Esophagus mucosa (tissue), 1 donor: ENCODE data around the gene MYL4. TPM values are rescaled to one million over a fixed set of nuclear protein-coding genes. Genes with fewer than 3 reads are reported as not detected.
A peak's percentile ranks its signal among the peaks of the same experiment; 100 is the strongest.
"Not testable (repeated sequence)": the region's sequence is repeated elsewhere in the genome, so short reads cannot be mapped to it uniquely, and the experiment has no call there.

ENCODE experiments used
- ATAC-seq: fragments of 200-7000 bp; cut with Tn5 transposase; one replicate; pipeline ENCODE4 v1.9.1; 2020
- total RNA-seq: library from RNA; stranded (reverse); gene quantifications from one replicate; pipeline ENCODE4 v1.2.4, GENCODE V29; 2023
- donor health status: DM: yes; HTN: yes; CAD: no.

Gene MYL4
- total RNA-seq, 1 donor from 2014 or later: not detected

- no peak for ATAC-seq
Measured at GRCh38 chr17:47243737-47244598, 34.8 kb downstream of the MYL4 start.

GRCh38 chr17:47244697-47245096 is 35.5 kb downstream of the MYL4 start:
- ATAC-seq: no peak

- ATAC-seq: no peak
Measured at GRCh38 chr17:47246120-47246519, 37.0 kb downstream of the MYL4 start.

- ATAC-seq: no peak
Measured at GRCh38 chr17:47250855-47251254, 41.7 kb downstream of the MYL4 start.

GRCh38 chr17:47251421-47251940 is 42.3 kb downstream of the MYL4 start:
- ATAC-seq: no peak

- ATAC-seq: no peak
Measured at GRCh38 chr17:47252209-47252608, 43.1 kb downstream of the MYL4 start.

GRCh38 chr17:47252766-47253512 is 43.8 kb downstream of the MYL4 start:
- ATAC-seq: no peak

- peak; percentile 84 for ATAC-seq
Measured at GRCh38 chr17:47253541-47254402, 44.6 kb downstream of the MYL4 start, which contains the start of gene ITGB3. Gene ITGB3 (plus strand): TSS chr17:47253827. CDS start chr17:47253862, 35 bp downstream.

- no peak for ATAC-seq
Measured at GRCh38 chr17:47254403-47254943, 45.3 kb downstream of the MYL4 start.

- ATAC-seq: no peak
Measured at GRCh38 chr17:47257651-47258339, 48.6 kb downstream of the MYL4 start.

- no peak for ATAC-seq
Measured at GRCh38 chr17:47262586-47262985, 53.4 kb downstream of the MYL4 start.

GRCh38 chr17:47264166-47264565 is 55.0 kb downstream of the MYL4 start:
- ATAC-seq: no peak

GRCh38 chr17:47265983-47266541 is 56.9 kb downstream of the MYL4 start:
- ATAC-seq: peak; percentile 77

- ATAC-seq: no peak
Measured at GRCh38 chr17:47266782-47267181, 57.6 kb downstream of the MYL4 start.

- no peak for ATAC-seq
Measured at GRCh38 chr17:47267354-47267828, 58.2 kb downstream of the MYL4 start.

GRCh38 chr17:47268964-47269363 is 59.8 kb downstream of the MYL4 start:
- ATAC-seq: not testable (repeated sequence)

- ATAC-seq: not testable (repeated sequence)
Measured at GRCh38 chr17:47269561-47270280, 60.6 kb downstream of the MYL4 start.

GRCh38 chr17:47270946-47271705 is 62.0 kb downstream of the MYL4 start:
- ATAC-seq: no peak

GRCh38 chr17:47272491-47272890 is 63.3 kb downstream of the MYL4 start:
- ATAC-seq: no peak
